Stimulated activated CD8-positive, alpha-beta memory T cell treated with anti-CD3 and anti-CD28 coated beads, Interleukin-15, amount 100 ng/mL, for 24 hours (primary cell): ENCODE data around the gene GPX4.

Experiments
- DNase-seq: peaks from one replicate; pipeline ENCODE4 v3.0.0-alpha.2; 2020; ENCODE audit warnings: low read depth

The GPX4 gene

DNA sequence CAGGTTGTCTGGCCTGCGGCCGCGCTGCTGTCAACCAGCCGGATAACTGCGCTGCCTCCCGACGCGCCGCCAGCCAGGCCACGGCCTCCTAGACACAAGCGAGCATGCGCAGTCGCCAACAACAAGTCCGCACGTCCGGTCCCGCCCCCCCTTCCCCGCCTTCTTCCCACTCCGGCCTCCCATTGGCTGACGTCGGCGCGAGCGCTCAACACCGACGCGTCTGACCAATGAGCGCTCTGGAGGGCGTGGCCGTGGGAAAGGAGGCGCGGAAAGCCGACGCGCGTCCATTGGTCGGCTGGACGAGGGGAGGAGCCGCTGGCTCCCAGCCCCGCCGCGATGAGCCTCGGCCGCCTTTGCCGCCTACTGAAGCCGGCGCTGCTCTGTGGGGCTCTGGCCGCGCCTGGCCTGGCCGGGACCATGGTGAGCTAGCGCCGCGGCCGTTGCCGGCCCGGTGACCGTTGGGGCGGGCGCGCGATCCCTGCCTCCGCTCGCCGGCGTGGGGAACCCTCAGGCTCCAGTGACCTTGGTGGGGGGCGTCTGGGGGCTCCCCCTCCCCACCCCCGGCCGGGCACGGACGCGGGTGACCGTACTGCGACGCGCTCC is at the start of gene GPX4:
Gene GPX4 (plus strand): TSS at position 287 of the 603 bp plus-strand sequence. CDS start 50 bp downstream, at position 337.
- DNase-seq, result peak; percentile 93

GRCh38 chr19:1054102-1055027 is 49.4 kb upstream of the GPX4 start:
- no peak for DNase-seq

DNA sequence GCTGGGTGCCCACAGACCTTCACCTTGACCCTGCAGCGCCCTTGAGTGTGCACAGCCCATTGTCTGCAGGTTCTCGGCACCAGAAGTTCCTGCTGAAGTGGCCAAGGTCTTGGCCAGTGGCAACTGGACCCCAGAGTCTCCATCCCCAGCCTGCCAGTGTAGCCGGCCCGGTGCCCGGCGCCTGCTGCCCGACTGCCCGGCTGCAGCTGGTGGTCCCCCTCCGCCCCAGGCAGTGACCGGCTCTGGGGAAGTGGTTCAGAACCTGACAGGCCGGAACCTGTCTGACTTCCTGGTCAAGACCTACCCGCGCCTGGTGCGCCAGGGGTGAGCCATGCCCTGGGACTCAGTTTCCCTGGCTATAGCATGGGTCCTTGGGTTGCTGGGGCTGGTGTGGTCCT is 48.8 kb upstream of the GPX4 start:
- DNase-seq, result no peak

GRCh38 chr19:1055886-1056620 is 47.7 kb upstream of the GPX4 start:
- DNase-seq, result no peak

- DNase-seq, result no peak
These were observed 46.5 kb upstream of the GPX4 start for GRCh38 chr19:1057176-1057855.

DNA sequence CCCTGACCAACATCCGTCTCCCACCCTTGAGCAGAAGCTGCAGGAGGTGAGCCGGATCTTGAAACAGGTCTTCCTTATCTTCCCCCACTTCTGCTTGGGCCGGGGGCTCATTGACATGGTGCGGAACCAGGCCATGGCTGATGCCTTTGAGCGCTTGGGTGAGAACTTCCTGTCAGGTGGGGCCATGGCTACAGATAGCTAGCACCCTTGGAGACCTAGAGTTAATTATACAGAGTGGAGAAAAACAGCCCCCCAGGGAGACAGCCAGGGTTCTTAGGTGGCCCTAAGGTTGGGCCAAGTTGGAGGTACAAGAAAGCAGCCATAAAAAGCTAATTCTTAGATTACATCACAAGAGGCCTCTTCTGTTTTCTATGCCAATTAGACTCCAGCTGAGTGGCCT is 45.7 kb upstream of the GPX4 start:
- DNase-seq, result no peak

- no peak for DNase-seq
These were observed 43.1 kb upstream of the GPX4 start for GRCh38 chr19:1060689-1061088.

DNA sequence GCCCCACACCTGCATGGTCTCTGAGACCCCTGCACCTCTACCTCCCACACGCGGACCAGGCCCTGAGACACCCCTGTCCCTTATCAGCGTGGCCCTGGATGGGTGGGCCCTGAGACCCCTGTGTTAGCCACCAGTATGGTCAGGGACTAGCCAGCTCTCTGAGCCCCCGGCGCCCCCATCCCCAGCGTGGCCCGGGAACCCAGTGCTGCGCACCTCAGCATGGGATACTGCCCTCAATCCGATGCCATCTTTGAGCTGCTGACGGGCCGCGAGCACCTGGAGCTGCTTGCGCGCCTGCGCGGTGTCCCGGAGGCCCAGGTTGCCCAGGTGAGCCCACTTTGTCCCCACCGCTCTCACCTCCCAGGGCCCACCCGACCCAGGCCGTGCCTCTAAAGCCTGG is 41.8 kb upstream of the GPX4 start:
- no peak for DNase-seq

DNA sequence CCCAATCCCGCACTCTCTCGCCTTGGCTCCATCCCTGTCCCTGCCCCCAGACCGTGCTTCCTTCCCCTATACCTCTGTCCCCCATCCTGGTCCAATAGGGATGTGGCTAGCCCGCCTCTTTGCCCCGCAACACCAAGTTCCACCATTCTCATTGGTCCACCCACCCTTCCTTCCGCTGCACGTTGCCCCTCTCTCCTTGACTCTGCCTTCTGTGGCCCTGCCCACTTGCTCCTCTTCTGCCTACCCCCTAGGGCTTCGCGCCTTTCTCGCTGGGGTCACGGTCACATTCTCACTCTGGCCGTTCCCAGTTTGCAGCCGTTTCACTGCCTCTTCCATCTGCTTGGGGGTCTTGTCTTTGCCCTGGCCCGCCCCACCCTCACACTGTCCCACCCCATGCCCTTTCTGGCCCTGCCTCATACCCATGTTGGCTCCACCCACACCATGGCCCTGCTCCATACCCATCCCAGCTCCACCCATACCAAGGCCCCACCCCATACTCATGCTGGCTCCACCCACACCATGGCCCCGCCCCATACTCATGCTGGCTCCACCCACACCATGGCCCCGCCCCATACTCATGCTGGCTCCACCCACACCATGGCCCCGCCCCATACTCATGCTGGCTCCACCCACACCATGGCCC is 41.3 kb upstream of the GPX4 start:
- no peak for DNase-seq

DNA sequence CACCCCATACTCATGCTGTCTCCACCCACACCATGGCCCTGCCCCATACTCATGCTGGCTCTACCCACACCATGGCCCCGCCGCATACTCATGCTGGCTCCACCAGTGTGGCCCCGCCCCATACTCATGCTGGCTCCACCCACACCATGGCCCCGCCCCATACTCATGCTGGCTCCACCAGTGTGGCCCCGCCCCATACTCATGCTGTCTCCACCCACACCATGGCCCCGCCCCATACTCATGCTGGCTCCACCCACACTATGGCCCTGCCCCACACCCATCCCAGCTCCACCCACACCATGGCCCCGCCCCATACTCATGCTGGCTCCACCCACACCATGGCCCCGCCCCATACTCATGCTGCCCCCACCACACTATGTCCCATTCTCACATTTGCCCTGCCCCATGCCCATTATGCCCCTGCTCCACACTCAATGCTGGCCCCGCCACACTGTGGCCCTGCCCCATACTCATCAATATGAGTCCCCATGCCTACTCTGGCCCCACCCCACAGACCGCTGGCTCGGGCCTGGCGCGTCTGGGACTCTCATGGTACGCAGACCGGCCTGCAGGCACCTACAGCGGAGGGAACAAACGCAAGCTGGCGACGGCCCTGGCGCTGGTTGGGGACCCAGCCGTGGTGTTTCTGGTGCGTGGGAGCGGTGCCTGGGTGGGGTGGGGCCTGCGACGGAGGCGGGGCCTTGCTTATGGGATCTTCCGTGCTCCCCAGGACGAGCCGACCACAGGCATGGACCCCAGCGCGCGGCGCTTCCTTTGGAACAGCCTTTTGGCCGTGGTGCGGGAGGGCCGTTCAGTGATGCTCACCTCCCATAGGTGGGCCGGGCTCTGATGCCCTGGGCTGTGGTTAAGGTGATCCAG is 40.5 kb upstream of the GPX4 start:
- no peak for DNase-seq

- no peak for DNase-seq
These were observed 39.7 kb upstream of the GPX4 start for GRCh38 chr19:1063909-1064660.

- DNase-seq, result no peak
These were observed 38.9 kb upstream of the GPX4 start for GRCh38 chr19:1064661-1065605.

DNA sequence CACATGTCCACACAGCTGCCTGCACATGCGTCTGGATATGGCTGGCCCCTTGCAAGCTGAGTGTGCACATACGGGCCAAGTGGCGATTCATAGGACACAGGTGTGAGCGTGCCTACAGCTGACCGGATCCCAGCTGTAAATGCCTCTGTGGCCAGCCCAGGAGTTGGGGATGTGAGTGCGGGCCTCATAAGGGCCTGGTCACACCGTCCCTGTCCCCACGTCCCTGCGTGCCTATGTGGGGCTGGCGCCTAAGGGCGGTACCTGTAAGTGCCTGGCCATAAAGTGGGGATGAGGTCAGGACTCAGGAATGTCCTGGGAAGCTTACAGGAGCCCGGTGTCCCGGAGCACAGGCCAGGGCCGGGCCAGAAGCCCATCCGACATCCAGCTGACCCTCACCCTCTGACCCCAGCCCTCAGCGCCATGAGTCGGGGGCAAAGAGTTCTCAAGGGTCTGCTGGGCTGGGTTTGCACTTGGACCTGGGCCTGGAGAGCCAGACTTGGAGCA is 38.1 kb upstream of the GPX4 start:
- DNase-seq, result no peak

DNA sequence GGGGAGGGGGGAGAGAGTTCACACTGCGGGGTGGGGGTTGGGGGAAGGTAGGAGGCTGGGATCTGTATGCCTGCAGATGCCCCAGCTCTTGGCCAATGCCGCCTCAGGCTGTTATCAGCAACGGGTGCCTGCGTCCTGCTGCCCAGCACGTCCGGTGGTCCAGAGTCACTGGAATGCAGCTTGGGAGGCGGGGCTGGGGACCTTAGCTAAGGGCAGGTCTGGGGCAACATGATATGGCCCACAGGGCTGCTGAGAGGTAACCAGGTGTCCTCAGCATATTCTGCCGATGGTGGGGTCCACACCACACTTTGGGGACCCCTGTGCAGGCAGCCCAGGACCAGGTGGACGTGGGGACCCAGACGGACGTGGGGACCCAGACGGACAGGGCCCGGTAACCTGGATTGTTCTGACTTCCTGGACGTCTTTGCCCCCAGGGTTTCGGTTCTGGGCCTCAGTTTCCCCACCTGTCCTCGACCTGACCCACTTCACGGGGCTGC is 37.5 kb upstream of the GPX4 start:
- no peak for DNase-seq

GRCh38 chr19:1066748-1067340 is 37.0 kb upstream of the GPX4 start, which contains the start of gene ARHGAP45:
TSS of gene ARHGAP45 (plus strand) at chr19:1067167. CDS start at chr19:1067406, 239 bp downstream.
- peak; percentile 65 for DNase-seq

DNA sequence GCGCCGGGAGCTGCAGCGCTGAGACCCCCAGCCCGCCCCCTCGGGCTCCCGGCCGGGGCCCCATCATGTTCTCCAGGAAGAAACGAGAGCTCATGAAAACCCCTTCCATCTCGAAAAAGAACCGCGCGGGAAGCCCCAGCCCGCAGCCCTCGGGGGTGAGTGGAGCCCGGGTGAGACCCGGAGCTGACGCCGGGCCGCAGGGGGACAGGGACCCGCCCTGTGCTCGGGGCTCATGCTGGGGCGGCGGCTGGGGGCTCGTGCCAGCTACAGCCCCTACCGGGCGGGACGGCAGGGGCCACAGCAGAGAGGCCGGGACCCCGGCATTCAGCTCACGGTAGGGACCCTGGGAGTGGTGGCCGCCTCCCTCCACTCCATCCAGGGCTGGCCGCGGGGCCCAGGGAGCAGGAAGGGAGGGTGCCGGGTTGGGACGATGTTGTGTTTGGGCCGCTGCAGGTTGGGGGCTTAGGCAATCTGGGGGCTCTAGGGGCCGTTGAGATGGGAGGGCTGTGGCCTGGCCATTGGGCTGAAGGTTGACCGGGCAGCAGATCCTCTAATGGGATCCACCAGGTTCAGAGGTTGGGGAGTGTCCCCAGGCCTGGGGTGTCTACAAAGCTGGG is 36.3 kb upstream of the GPX4 start:
- DNase-seq, result no peak
